ENCODE results near the gene TRIO. TPM values are rescaled to one million over a fixed set of nuclear protein-coding genes. Genes with fewer than 3 reads are reported as not detected.

The TRIO gene
- polyA plus RNA-seq, 1 donor (not counting 4 experiments of a cell fraction or from before 2014, with no cell fraction given) = 57.2 TPM

DNA sequence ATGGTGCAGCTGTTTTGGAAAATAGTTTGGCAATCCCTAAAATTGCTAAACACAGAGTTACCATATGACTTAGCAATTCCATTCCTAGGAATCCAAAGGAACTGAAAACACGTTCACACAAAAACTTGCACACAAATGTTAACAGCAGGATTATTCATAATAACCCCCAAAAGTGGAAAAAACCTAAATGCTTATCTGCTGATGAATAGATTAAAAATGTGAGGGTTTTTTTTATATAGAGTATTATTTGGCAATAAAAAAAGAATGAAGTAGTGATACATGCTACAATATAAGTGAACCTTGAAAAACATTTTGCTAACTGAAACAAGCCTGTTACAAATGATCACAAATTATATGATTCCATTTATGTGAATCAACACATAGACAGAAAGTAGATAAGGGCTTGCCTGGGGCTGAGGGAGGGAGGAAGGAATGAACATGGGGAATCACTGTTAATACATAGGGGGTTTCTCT is 45.1 kb upstream of the TRIO start:
- H3K9ac ChIP-seq (ENCODE audit: control insufficient read depth, extremely low read depth, insufficient read depth, low read length) = no peak overlapping the region
- no peak overlapping the region for H3K27ac ChIP-seq (ENCODE audit: control insufficient read depth, insufficient read depth, low read length)
- H2AFZ ChIP-seq (ENCODE audit: control insufficient read depth, low read length) = no peak overlapping the region
- H3K27me3 ChIP-seq (ENCODE audit: control insufficient read depth, extremely low read depth, insufficient read depth, low read length) = no peaks in the 10 kb centered on the region
- H3K9me1 ChIP-seq (ENCODE audit: control insufficient read depth, extremely low read depth, insufficient read depth, low read length) = no peaks in the 10 kb centered on the region
- DNase-seq (ENCODE audit: low read depth, low spot score) = no peak
- dilution Hi-C loops (cut with MboI; ENCODE audit: extremely low pct_ligation_motif_present, low sequenced_read_pairs) = no loop called here
- H3K4me2 ChIP-seq (ENCODE audit: control insufficient read depth, extremely low read depth, insufficient read depth, low read depth, low read length) = no peak overlapping the region
- H3K4me3 ChIP-seq (ENCODE audit: control insufficient read depth in 2 of 3, extremely low read depth in 1 of 3, insufficient read depth in 2 of 3, low read depth in 1 of 3, low read length in 3 of 3) = no peak overlapping the region
- H3K4me1 ChIP-seq (ENCODE audit: control insufficient read depth, extremely low read depth, insufficient read depth, low read length) = peaks cover 5% of the 10 kb centered on the region
- TF ChIP-seq CTCF (optimal IDR thresholded peaks at IDR 0.05 in 1 of 3, IDR thresholded peaks at IDR 0.05 in 1 of 3, conservative IDR thresholded peaks at IDR 0.05 in 1 of 3; ENCODE audit: extremely low read depth in 1 of 3, insufficient read depth in 2 of 3, low read length in 3 of 3) (no peak), EZH2 (IDR thresholded peaks at IDR 0.05; ENCODE audit: low read length) (no peak)
- no peaks in the 10 kb centered on the region for H3K79me2 ChIP-seq (ENCODE audit: control insufficient read depth, insufficient read depth, low read length)
- FAIRE-seq = no peak
- no peaks in the 10 kb centered on the region for H3K36me3 ChIP-seq (ENCODE audit: control insufficient read depth in 2 of 2, extremely low read depth in 1 of 2, insufficient read depth in 2 of 2, low read length in 2 of 2)
- no peaks in the 10 kb centered on the region for H3K9me3 ChIP-seq (ENCODE audit: control insufficient read depth, low read depth, low read length)
- no peaks in the 10 kb centered on the region for H4K20me1 ChIP-seq (ENCODE audit: control insufficient read depth, extremely low read depth, insufficient read depth, low read length)

- DNase-seq (ENCODE audit: low read depth, low spot score) = no peak
- dilution Hi-C loops (cut with MboI; ENCODE audit: extremely low pct_ligation_motif_present, low sequenced_read_pairs) = no loop called here
Observed at GRCh38 chr5:14100281-14100680, 42.9 kb upstream of the TRIO start.

More at GRCh38 chr5:14100281-14100680, 42.9 kb upstream of the TRIO start:
- no peaks in the 10 kb centered on the region for H3K36me3 ChIP-seq (ENCODE audit: control insufficient read depth in 2 of 2, extremely low read depth in 1 of 2, insufficient read depth in 2 of 2, low read length in 2 of 2)
- H3K27me3 ChIP-seq (ENCODE audit: control insufficient read depth, extremely low read depth, insufficient read depth, low read length) = no peaks in the 10 kb centered on the region
- H3K9me1 ChIP-seq (ENCODE audit: control insufficient read depth, extremely low read depth, insufficient read depth, low read length) = no peaks in the 10 kb centered on the region
- no peak for TF ChIP-seq CTCF (optimal IDR thresholded peaks at IDR 0.05 in 1 of 3, IDR thresholded peaks at IDR 0.05 in 1 of 3, conservative IDR thresholded peaks at IDR 0.05 in 1 of 3; ENCODE audit: extremely low read depth in 1 of 3, insufficient read depth in 2 of 3, low read length in 3 of 3)
- TF ChIP-seq EZH2 (IDR thresholded peaks at IDR 0.05; ENCODE audit: low read length) = no peak
- peaks cover 5% of the 10 kb centered on the region for H3K4me1 ChIP-seq (ENCODE audit: control insufficient read depth, extremely low read depth, insufficient read depth, low read length)
- H3K4me2 ChIP-seq (ENCODE audit: control insufficient read depth, extremely low read depth, insufficient read depth, low read depth, low read length) = no peak overlapping the region
- no peaks in the 10 kb centered on the region for H3K9me3 ChIP-seq (ENCODE audit: control insufficient read depth, low read depth, low read length)
- H2AFZ ChIP-seq (ENCODE audit: control insufficient read depth, low read length) = no peak overlapping the region
- no peak for FAIRE-seq
- H3K9ac ChIP-seq (ENCODE audit: control insufficient read depth, extremely low read depth, insufficient read depth, low read length) = no peak overlapping the region
- no peaks in the 10 kb centered on the region for H3K79me2 ChIP-seq (ENCODE audit: control insufficient read depth, insufficient read depth, low read length)
- no peak overlapping the region for H3K27ac ChIP-seq (ENCODE audit: control insufficient read depth, insufficient read depth, low read length)
- no peak overlapping the region for H3K4me3 ChIP-seq (ENCODE audit: control insufficient read depth in 2 of 3, extremely low read depth in 1 of 3, insufficient read depth in 2 of 3, low read depth in 1 of 3, low read length in 3 of 3)
- H4K20me1 ChIP-seq (ENCODE audit: control insufficient read depth, extremely low read depth, insufficient read depth, low read length) = no peaks in the 10 kb centered on the region

All from keratinocyte (primary cell).